OCI-M1 (cell line): ENCODE results near the gene MEX3B.

Experiments
- DNase-seq: peaks from one replicate; lab custom pipeline; 2025; lab: John Stamatoyannopoulos, UW

MEX3B gene

DNA sequence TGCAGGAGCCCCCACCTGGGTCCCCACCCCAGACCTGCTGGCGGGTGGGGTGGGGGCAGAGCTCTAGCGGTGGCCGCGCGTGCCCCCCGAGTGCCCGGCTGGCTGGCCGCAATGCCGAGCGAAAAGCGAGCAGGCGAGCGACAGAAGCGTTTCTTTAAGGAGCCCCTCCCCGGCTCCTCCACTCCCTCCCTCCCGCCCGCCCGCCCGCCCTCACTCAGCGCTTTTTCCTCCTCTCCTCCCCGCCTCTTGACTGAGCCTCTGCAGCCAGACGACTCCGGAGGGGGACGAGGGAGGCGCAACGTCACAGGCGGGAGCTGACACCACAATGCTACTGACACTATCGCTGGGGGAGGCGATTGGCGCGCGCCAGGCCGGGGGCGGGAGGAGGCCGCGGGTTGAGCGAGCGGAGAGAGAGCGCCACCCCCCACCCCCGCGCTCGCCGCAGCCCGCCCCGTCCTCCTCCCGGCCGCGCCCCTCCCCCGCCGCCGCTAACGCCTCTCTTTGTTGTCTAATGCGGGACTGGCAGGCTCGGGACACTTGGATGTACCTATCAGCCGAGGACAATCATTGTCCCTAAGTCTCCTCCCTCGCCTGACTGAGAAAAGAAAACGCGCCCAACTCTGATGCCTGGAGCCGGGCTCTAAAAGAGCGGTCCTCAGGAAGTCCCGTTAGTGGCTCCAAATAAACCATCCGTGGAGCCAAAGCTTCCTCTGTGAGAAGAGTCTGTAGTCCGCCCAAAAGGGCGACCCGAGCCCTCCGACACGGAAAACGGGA, at the start of gene MEX3B:
Gene MEX3B (minus strand): TSS at position 127 of the 774 bp plus-strand sequence. CDS start 313 bp downstream, outside the sequence.
- peak; percentile 97 for DNase-seq

DNA sequence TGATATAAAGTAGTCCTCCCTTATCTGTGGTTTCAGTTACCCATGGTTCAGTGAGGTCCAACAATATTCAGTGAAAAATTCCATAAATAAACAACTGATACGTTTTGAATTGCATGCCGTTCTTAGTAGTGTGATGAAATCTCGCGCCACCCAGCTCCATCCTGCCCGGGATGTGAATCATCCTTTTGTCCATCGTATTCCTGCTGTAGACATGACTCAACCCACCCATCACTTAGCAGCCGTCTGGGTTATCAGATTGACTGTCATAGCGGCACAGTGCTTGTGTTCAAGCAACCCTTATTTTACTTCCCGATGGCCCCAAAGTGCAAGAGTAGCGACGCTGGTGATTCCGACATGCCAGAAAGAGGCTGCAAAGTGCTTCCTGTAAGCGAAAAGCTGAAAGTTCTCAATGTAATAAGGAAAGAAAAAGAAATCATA, 48.0 kb upstream of the MEX3B start:
- DNase-seq: no peak

- DNase-seq: no peak
Measured at GRCh38 chr15:82093325-82093724, 47.5 kb upstream of the MEX3B start.

GRCh38 chr15:82091636-82092140, 45.9 kb upstream of the MEX3B start:
- DNase-seq: no peak

GRCh38 chr15:82086243-82086995, 40.6 kb upstream of the MEX3B start:
- DNase-seq: no peak

DNA sequence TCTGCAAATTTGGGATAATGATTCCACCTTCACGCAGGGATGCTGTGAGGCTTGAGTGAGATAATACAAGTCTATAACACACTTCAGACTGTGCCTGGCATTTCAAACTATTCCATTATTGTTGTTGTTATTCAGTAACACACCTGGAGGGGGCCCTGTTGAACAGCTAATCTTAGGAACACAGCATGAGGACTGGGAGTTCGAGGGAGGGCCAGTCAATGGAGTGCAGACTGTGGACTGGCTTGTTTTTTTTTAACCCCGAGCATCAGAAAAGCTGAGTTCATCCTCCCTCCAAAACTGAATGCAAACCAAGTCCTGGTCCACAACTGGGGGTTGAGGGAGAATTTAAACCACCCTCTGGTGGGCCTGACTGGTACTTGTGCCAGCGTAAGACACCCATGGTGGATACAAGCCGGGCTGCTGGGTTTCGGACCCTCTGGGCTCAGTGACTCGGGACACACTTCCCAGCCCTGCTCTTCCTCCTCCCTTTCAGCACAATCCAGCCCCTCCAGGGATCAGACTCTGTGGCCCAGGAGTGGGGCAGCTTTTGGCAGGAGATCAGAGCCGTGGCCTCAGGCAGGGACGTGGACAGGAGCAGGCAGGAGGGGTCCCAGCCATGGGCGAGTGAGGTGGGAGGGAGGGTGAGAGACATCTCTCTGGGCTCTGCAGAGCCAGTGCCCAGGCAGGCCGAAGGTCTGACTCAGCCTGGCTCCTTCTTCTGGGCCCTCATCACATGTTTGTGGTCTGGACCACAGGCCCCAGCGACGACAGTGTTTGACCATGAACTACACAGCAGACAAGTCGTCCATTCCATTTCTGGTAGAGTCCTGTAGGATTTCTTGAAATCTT, 36.3 kb upstream of the MEX3B start:
- DNase-seq: peak; percentile 76

DNA sequence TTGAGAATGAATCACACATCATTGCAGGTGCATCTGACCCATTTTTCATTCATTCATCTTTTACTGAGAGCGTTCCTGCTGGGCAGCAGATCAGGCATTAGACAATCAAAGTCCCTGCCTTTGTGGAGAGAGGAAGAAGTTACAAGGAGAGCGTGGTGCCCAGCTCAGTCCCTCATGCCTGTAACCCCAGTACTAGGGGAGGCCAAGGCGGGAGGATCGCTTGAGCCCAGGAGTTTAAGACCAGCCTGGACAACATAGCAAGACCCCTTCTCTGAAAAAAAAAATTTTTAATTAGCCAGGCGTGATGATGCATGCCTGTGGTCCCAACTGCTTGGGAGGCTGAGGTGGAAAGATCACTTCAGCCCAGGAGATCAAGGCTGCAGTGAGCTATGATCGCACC, 35.0 kb upstream of the MEX3B start:
- no peak for DNase-seq

- DNase-seq: no peak
Measured at GRCh38 chr15:82079736-82080135, 33.9 kb upstream of the MEX3B start.

GRCh38 chr15:82074610-82075009, 28.8 kb upstream of the MEX3B start:
- no peak for DNase-seq

GRCh38 chr15:82072926-82073537, 27.2 kb upstream of the MEX3B start:
- no peak for DNase-seq

- DNase-seq: no peak
Measured at GRCh38 chr15:82066455-82066854, 20.6 kb upstream of the MEX3B start.

DNA sequence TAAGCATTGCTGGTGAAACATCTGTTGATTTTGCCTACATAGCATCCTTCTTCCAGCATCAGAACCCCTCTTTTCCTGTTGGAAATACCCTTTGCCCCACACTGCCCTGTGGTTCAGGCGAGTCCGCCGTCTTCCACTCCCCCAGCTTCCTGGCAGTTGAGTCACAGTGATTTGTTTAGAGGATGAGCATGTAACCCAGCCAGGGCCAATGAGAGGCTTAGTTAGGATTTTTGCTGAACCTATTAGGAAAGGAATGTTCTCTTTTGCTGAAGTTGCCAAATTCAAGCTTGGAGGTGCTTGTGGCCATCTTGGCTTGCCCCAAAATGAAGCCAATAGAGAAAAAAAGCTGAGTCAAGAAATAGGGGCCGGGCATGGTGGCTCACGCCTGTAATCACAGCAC, 19.0 kb upstream of the MEX3B start:
- no peak for DNase-seq

DNA sequence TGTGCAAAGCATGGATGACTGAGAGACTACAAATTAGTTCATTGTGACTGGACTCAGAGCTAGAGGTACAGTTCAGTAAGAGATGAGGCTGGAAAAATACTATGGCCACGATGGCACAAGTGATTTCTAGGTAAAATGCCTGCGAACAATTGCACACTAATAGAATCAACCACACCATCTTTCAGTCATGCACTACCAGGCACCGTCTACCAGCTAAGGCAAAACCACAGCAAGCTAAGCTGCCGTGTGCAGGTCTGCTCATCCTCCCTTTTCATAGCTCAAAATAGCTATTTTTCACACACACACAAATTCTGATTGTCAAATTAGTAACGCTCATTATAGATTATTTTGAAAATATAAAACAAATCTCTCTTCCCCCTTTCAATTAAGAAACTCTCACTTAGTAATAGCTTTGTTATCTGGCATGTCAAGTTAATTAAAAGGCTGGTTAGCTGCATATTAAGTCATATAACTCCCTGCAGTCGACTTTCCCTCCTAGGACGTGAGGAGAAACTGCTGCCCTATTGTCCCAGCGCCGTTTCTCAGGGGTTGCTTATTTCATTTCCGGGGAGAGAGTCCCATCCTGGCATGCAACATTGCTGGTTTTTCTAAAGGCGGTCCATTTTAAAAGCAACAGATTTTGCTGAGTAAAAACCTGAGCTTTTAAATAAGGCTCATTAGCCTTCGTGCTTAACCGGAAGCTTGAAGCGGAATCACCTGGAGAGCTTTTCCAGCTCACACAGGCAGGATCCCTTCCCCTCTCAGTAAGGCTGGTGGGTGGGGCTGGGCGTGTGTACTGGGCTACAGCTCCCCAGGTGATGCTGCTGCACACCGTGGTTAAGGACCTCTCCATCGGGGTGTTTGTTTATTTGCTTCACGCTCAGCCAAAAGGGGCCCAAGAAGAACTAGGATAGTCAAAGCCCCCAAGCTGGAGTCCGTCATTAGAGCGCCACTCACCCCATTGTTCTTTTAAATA, 16.9 kb upstream of the MEX3B start:
- no peak for DNase-seq

DNA sequence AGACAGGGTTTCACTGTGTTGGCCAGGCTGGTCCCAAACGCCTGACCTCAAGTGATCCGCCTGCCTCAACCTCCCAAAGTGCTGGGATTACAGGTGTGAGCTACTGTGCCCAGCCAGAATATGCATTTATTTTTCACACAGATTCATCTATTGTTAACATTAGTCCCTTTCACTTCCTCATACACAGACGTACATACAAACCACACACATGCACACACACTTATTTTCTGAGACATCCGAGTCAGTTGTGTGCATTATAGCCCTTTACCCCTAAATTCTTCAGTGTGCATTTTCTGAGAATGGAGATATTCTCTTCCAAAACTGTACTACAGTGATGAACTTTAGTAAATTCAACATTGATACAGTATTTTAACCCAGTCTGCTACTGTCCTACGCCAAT, 15.0 kb upstream of the MEX3B start:
- DNase-seq: no peak

- DNase-seq: no peak
Measured at GRCh38 chr15:82058517-82059204, 12.8 kb upstream of the MEX3B start.

- DNase-seq: no peak
Measured at GRCh38 chr15:82058026-82058425, 12.2 kb upstream of the MEX3B start.

GRCh38 chr15:82056958-82057823, 11.4 kb upstream of the MEX3B start:
- DNase-seq: no peak

- DNase-seq: no peak
Measured at GRCh38 chr15:82052751-82053150, 6.9 kb upstream of the MEX3B start.

- peak; percentile 29 for DNase-seq
Measured at GRCh38 chr15:82051664-82052063, 5.8 kb upstream of the MEX3B start.
